ELF-1 (cell line): ENCODE measurements around the gene MGAT4A.

Source experiments
- DNase-seq: peaks from one replicate; pipeline ENCODE4 v3.0.0-alpha.2; 2016; ENCODE audit warnings: low read depth, low spot score

MGAT4A gene

GRCh38 chr2:98573426-98573825, 157.5 kb downstream of the MGAT4A start:
- no peak for DNase-seq

GRCh38 chr2:98572676-98573075, 158.3 kb downstream of the MGAT4A start:
- no peak for DNase-seq

- DNase-seq = no peak
Measured at GRCh38 chr2:98572211-98572610, 158.7 kb downstream of the MGAT4A start.

DNA sequence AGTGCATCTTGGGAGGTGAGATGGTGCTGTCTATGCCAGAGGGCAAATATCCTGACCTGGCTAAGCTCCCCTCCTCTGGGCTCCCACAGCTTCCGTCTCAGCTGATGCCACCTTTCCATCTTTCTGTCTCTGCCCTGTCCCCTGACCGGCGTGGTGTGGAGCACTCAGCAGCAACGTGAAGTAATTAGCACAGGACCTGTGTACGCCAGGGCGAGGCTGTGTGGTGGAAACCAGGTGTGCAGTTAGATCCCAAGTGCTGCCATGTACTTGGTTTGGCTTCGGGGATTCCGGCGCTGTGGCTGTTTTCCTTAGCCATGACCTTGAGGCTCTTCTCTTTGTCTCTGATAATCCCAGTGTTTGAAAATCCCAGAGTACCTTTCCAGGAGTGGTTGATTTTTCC, 159.1 kb downstream of the MGAT4A start:
- no peak for DNase-seq

DNA sequence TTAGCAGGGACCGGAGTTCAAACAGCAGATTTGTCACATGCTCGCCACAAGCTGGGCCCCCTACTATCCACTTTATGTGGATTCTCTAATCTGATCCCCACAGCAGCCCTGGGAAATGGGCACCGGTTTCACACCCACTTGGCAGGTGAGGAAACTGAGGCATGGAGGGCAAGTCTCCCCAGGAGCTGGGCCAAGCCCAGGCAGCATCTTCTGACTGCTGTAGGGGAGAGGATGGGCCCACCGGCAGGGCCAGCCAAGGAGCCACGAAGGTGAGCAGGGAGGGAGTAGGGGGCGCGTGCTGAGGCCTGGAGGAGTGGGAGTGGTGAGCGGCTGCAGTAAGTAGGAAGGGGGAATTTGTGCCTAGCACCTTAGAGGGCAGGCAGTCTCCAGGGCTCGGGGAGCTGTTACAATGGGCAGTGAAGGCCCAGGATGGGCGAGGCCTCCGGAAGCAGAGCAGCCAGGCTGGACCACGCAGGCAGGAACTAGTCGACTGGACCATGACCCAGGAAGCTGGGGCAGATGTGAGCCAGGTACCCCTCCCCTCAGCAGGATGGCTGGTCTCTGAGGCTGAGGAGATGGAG, 159.7 kb downstream of the MGAT4A start:
- DNase-seq = no peak

GRCh38 chr2:98570356-98570755, 160.6 kb downstream of the MGAT4A start:
- no peak for DNase-seq

DNA sequence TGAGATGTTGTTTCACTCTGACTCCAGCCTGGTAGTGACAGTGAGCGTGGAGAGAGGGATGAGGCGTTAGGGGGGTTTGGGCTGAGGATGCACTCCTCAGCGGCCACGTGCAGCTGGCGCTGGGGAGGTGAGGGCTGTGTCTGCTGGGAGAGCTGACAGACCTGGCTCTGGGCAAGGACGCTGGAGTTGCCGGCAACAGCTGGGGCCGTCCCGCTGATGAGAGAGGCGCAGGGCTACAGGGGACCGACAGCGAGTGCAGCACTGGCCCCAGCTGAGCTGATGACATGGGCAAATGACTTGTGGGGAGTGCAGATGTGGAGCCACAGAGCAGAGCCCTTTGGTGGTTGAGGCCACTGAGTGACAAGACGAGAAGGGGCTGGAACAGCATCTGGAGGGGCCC, 161.0 kb downstream of the MGAT4A start:
- DNase-seq = no peak

DNA sequence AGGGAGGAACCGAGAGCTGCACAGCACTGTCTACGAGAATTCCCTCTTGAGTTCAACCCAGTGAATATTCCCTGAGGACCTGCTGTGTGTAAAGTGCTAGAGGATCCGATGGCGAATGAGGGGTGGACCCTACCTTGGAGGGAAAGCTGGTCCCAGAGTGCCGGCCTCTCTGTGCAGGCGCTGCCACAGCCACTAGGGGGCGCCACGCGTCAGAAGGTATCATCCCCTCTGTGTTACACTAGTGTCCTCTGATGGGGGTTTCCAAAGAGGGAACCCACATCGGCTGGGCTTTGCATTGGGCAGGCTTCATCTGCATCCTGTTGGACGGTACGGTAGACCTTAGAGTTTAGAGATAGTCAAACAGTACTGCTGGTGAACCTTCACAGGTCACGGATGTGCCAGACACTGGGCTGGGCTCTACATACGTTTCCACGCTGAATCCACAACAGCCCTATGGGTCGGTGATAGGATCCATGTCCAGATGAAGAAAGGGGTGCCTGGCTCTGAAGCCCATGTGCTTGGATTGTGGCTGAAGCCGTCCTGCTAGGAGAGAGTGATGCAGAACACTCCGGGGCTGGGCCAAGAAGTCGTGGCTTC, 161.6 kb downstream of the MGAT4A start:
- peak; percentile 68 for DNase-seq
